HFF-Myc (cell line): ENCODE measurements around the gene FNTB.

ENCODE experiments used
- DNase-seq: peaks from one replicate; pipeline ENCODE4 v3.0.0-alpha.2; 2011; ENCODE audit warnings: low read depth; ENCODE audit errors: extremely low read depth
- H3K4me3 ChIP-seq: replicated peaks from 2 replicates; pipeline ENCODE4 v1.5.1; 2011; ENCODE audit warnings: low read depth, mild to moderate bottlenecking, control low read depth, low read length
- CTCF ChIP-seq: IDR thresholded peaks from 2 replicates; pipeline ENCODE4 v1.5.1; 2012; ENCODE audit warnings: mild to moderate bottlenecking, low read depth, low read length, control low read depth; ENCODE audit errors: missing control alignments

Gene FNTB

GRCh38 chr14:64942531-64943111, 44.1 kb upstream of the FNTB start, which contains the start of gene GPX2:
TSS of gene GPX2 (minus strand) at chr14:64942745. CDS start at chr14:64942726, 19 bp downstream.
- no peak within 1 kb of the TSS for H3K4me3 ChIP-seq
- DNase-seq, result no peak
- no peak for TF ChIP-seq CTCF

GRCh38 chr14:64943556-64943955, 43.1 kb upstream of the FNTB start:
- no peak overlapping the region for H3K4me3 ChIP-seq
- no peak for DNase-seq
- no peak for TF ChIP-seq CTCF

- H3K4me3 ChIP-seq, result no peak overlapping the region
- no peak for DNase-seq
- no peak for TF ChIP-seq CTCF
Observed at GRCh38 chr14:64944041-64944440, 42.7 kb upstream of the FNTB start.

- no peak overlapping the region for H3K4me3 ChIP-seq
- no peak for TF ChIP-seq CTCF
- DNase-seq, result no peak
Observed at GRCh38 chr14:64944861-64945260, 41.8 kb upstream of the FNTB start.

GRCh38 chr14:64945431-64946178, 41.1 kb upstream of the FNTB start:
- no peak for DNase-seq
- TF ChIP-seq CTCF, result no peak
- no peak overlapping the region for H3K4me3 ChIP-seq

- DNase-seq, result no peak
- TF ChIP-seq CTCF, result no peak
- no peak overlapping the region for H3K4me3 ChIP-seq
Observed at GRCh38 chr14:64946310-64947045, 40.2 kb upstream of the FNTB start.
